Endothelial cell of umbilical vein (primary cell): Measurements from ENCODE around the gene DNAJB9. TPM values are rescaled to one million over a fixed set of nuclear protein-coding genes. Genes with fewer than 3 reads are reported as not detected.

Source experiments
- BruUV-seq: library from RNA; stranded (reverse); fragments of 400-500 nt; replicated peaks from 2 replicates; lab custom pipeline; 2021; lab: Mats Ljungman, UMichigan
- CTCF ChIA-PET: fragments of 300-600, 350-600 bp; sonication (Branson Sonifier 250); formaldehyde crosslinking; loops from one replicate; lab custom pipeline; 2021; ENCODE audit warnings: antibody characterized with exemption, inconsistent platforms; lab: Charles Lee
- POLR2A ChIA-PET: fragments of 300-600, 350-600 bp; sonication (Branson Sonifier 250); formaldehyde crosslinking; loops from one replicate; lab custom pipeline; 2021; ENCODE audit warnings: antibody characterized with exemption, inconsistent platforms; lab: Charles Lee
- DNase-seq: peaks from one replicate; pipeline ENCODE4 v3.0.0-alpha.2; 2011; ENCODE audit warnings: low read depth, low spot score
- FAIRE-seq: peaks from 2 replicates; lab custom pipeline; 2011; peaks lifted over from hg19 to GRCh38; lab: Jason Lieb, UNC
- H2AFZ ChIP-seq: 2 replicates; pipeline ENCODE4 v1.6.0; 2012; ENCODE audit warnings: low read depth, low read length, control low read depth, inconsistent platforms
- H3K27ac ChIP-seq: 2 replicates; pipeline ENCODE4 v1.5.1; 2011; ENCODE audit warnings: low read depth, mild to moderate bottlenecking, control low read depth, low read length, moderate library complexity; ENCODE audit not compliant: insufficient read depth
- H3K27me3 ChIP-seq, 2 experiments: 2 replicates each; pipeline versions ENCODE4 v1.6.0 to v1.6.1; 2011; ENCODE audit warnings: low read length in 2 of 2, mixed read lengths in 1 of 2; ENCODE audit not compliant: control insufficient read depth in 2 of 2, insufficient read depth in 2 of 2
- H3K36me3 ChIP-seq, 2 experiments: 2 replicates in 1 of 2; 3 replicates in 1 of 2; pipeline ENCODE4 v1.5.1; 2011; ENCODE audit warnings: low read length in 2 of 2, mild to moderate bottlenecking in 1 of 2, moderate library complexity in 1 of 2; ENCODE audit not compliant: control insufficient read depth in 2 of 2, insufficient read depth in 2 of 2; ENCODE audit errors: extremely low read depth in 1 of 2
- H3K4me1 ChIP-seq: 3 replicates; pipeline ENCODE4 v1.5.1; 2011; ENCODE audit warnings: mild to moderate bottlenecking, low read length; ENCODE audit not compliant: control insufficient read depth, insufficient read depth; ENCODE audit errors: extremely low read depth
- H3K4me2 ChIP-seq: 2 replicates; pipeline ENCODE4 v1.6.1; 2011; ENCODE audit warnings: low read length, control low read depth, mixed read lengths; ENCODE audit not compliant: insufficient read depth
- H3K4me3 ChIP-seq, 3 experiments: fragments of 200-600 bp in 1 of 3; sonication (generic), shearing (Covaris generic) in 1 of 3; replicated peaks in 1 of 3; 2 replicates each; pipeline ENCODE4 v1.5.1; 2011 to 2016; ENCODE audit warnings: control low read depth in 3 of 3, low read length in 3 of 3, mild to moderate bottlenecking in 2 of 3, inconsistent platforms in 1 of 3, low read depth in 1 of 3, moderate library complexity in 1 of 3; ENCODE audit not compliant: insufficient read depth in 1 of 3
- H3K79me2 ChIP-seq: 2 replicates; pipeline ENCODE4 v1.6.0; 2012; ENCODE audit warnings: low read length, inconsistent platforms; ENCODE audit not compliant: control insufficient read depth, insufficient read depth
- H3K9ac ChIP-seq: replicated peaks from 2 replicates; pipeline ENCODE3; 2011; ENCODE audit warnings: low read length, control low read depth; ENCODE audit not compliant: insufficient read depth; ENCODE audit errors: extremely low read depth
- H3K9me1 ChIP-seq: replicated peaks from 3 replicates; pipeline ENCODE4 v1.6.0; 2011; ENCODE audit warnings: mild to moderate bottlenecking, low read length; ENCODE audit not compliant: control insufficient read depth, insufficient read depth; ENCODE audit errors: extremely low read depth
- H3K9me3 ChIP-seq: replicated peaks from 2 replicates; pipeline ENCODE4 v1.5.1; 2012; ENCODE audit warnings: low read length, inconsistent platforms; ENCODE audit not compliant: control insufficient read depth, insufficient read depth
- H4K20me1 ChIP-seq: replicated peaks from 2 replicates; pipeline ENCODE3; 2011; ENCODE audit warnings: mild to moderate bottlenecking, low read length; ENCODE audit not compliant: control insufficient read depth, insufficient read depth; ENCODE audit errors: extremely low read depth
- CTCF ChIP-seq, 2 donors: IDR thresholded peaks; 1 replicate in 1 of 2; 2 replicates in 1 of 2; pipeline ENCODE4 v1.5.1; 2011; ENCODE audit warnings: low read length in 2 of 2, mild to moderate bottlenecking in 2 of 2, moderate library complexity in 2 of 2, control low read depth in 1 of 2, inconsistent platforms in 1 of 2, low read depth in 1 of 2; ENCODE audit not compliant: insufficient read depth in 1 of 2; ENCODE audit errors: extremely low read depth in 1 of 2
- EZH2 ChIP-seq: IDR thresholded peaks from 2 replicates; pipeline ENCODE4 v1.6.1; 2012; ENCODE audit warnings: borderline replicate concordance, low read depth, mild to moderate bottlenecking, moderate library complexity, low read length, inconsistent platforms; ENCODE audit not compliant: severe bottlenecking
- FOS ChIP-seq: IDR thresholded peaks from 2 replicates; pipeline ENCODE4 v1.6.1; 2011; ENCODE audit warnings: mild to moderate bottlenecking, low read length, moderate library complexity, borderline replicate concordance; ENCODE audit not compliant: insufficient read depth
- GATA2 ChIP-seq: IDR thresholded peaks from 2 replicates; pipeline ENCODE4 v1.7.0; 2011; ENCODE audit warnings: low read depth, mild to moderate bottlenecking, moderate library complexity, mixed read lengths, low read length; ENCODE audit not compliant: insufficient read length, insufficient read depth
- JUN ChIP-seq: IDR thresholded peaks from 2 replicates; pipeline ENCODE4 v1.6.1; 2011; ENCODE audit warnings: borderline replicate concordance, low read depth; ENCODE audit not compliant: insufficient read length, insufficient read depth
- MAX ChIP-seq: IDR thresholded peaks from 2 replicates; pipeline ENCODE4 v1.6.1; 2011; ENCODE audit not compliant: insufficient read depth, insufficient read length
- dilution Hi-C: fragments of 300-500 bp; cut with MboI; formaldehyde crosslinking; loops from one replicate; pipeline ENCODE4 v1.15.0; 2019; ENCODE audit warnings: low sequenced_read_pairs; ENCODE audit not compliant: extremely low pct_ligation_motif_present
- intact Hi-C: fragments of 100-400 bp; cut with micrococcal nuclease; formaldehyde crosslinking; loops from one replicate; pipeline ENCODE4 v1.10.0; 2022
- polyA plus RNA-seq, 4 experiments: library from polyadenylated mRNA; depleted of rRNA in 3 of 4; stranded (reverse) in 3 of 4; unstranded in 1 of 4; fragments of >200 nt; gene quantifications; 2 replicates each; pipeline versions ENCODE4 v1.2.1 to v1.2.3, GENCODE V29; 2011 to 2012; ENCODE audit warnings: missing spikeins in 1 of 4
- total RNA-seq: library from RNA; stranded (reverse); gene quantifications from 2 replicates; pipeline ENCODE4 v1.2.3, GENCODE V29; 2021

Gene DNAJB9
- total and polyA plus RNA-seq, 2 donors (not counting 3 experiments of a cell fraction or from before 2014, with no cell fraction given), result 11.7 to 11.9 TPM

- no peak overlapping the region for H3K27ac ChIP-seq
- H3K36me3 ChIP-seq, result no peaks in the 10 kb centered on the region
- no peaks in the 10 kb centered on the region for H4K20me1 ChIP-seq
- no peaks in the 10 kb centered on the region for H3K79me2 ChIP-seq
- no peak overlapping the region for H3K4me2 ChIP-seq
- H3K4me1 ChIP-seq, result no peaks in the 10 kb centered on the region
- H2AFZ ChIP-seq, result no peak overlapping the region
- dilution Hi-C loops (no loop called here), intact Hi-C loops (loop anchor here (5.0 kb wide), 2 partner anchors 1477 to 1827 kb away; no protein-coding TSS in a partner anchor)
- H3K9me3 ChIP-seq, result no peaks in the 10 kb centered on the region
- ChIA-PET POLR2A (no interaction called here), CTCF (interaction anchor here (1.3 kb wide), 2 partner anchors 260 to 1827 kb away, joined by 4 to 5 read pairs; no protein-coding TSS in a partner anchor)
- no peak for DNase-seq
- no TSS peak for BruUV-seq
- no peak for FAIRE-seq
- no peak overlapping the region for H3K4me3 ChIP-seq
- no peaks in the 10 kb centered on the region for H3K9me1 ChIP-seq
- H3K27me3 ChIP-seq, result peaks cover 3 to 11% of the 10 kb centered on the region in 2 experiments
- H3K9ac ChIP-seq, result no peak overlapping the region
- no peak for TF ChIP-seq EZH2
- TF ChIP-seq CTCF (IDR thresholded peaks at IDR 0.05; ENCODE audit: extremely low read depth in 1 of 2, insufficient read depth in 1 of 2, low read depth in 1 of 2, low read length in 2 of 2), result no peak
- no peak for TF ChIP-seq GATA2
- no peak for TF ChIP-seq JUN
- TF ChIP-seq FOS, result no peak
Observed at GRCh38 chr7:108614896-108615295, 45.2 kb downstream of the DNAJB9 start.

DNA sequence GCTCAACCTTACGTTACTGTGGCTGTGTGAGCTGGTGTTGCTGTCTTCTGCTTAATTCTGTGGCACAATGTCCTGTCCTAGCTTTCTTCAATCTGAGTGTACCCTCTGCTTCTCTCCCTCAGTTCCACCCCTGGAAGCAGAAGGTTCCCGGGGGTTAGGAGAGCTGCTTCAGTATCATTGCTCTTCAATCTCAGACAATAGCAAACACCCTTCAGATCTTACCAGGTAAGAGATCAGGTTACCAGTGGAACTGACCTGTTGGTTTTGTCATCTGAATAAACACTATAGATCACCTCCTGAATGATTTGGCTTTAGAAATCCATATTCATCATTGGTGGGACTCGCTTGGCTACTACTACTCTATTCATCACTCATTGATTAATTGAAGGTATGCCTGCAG lies 48.4 kb downstream of the DNAJB9 start:
- Histone ChIP-seq H3K79me2 (no peaks in the 10 kb centered on the region), H3K4me2 (no peak overlapping the region), H4K20me1 (no peaks in the 10 kb centered on the region), H2AFZ (no peak overlapping the region), H3K27ac (no peak overlapping the region), H3K27me3 (peaks cover 0 to 16% of the 10 kb centered on the region in 2 experiments), H3K9me3 (no peaks in the 10 kb centered on the region), H3K36me3 (no peaks in the 10 kb centered on the region), H3K9ac (no peak overlapping the region), H3K9me1 (no peaks in the 10 kb centered on the region), H3K4me3 (no peak overlapping the region), H3K4me1 (no peaks in the 10 kb centered on the region)
- no TSS peak for BruUV-seq
- dilution Hi-C loops (no loop called here), intact Hi-C loops (no loop called here)
- FAIRE-seq (no peak), DNase-seq (no peak)
- CTCF ChIA-PET, result interaction anchor here (1.8 kb wide), 1 partner anchor 8 kb away, joined by 5 read pairs; no protein-coding TSS in a partner anchor
- TF ChIP-seq MAX (no peak), GATA2 (no peak), FOS (no peak)
- POLR2A ChIA-PET, result no interaction called here
